Natural killer cell (primary cell): ENCODE results near the gene GSK3A. TPM values are rescaled to one million over a fixed set of nuclear protein-coding genes. Genes with fewer than 3 reads are reported as not detected.

Experiments
- ATAC-seq, 3 donors: fragments of 150-1000 bp in 2 of 3; fragments of 200-7000 bp in 1 of 3; cut with Tn5 transposase; 1 replicate in 1 of 3; 2 replicates in 2 of 3; pipeline ENCODE4 v1.10.0; 2021; ENCODE audit warnings: mild to moderate bottlenecking in 2 of 3, moderate library complexity in 2 of 3
- DNase-seq, 2 donors: peaks; one replicate each; pipeline versions ENCODE4 v3.0.0 to v3.0.0-alpha.2; 2013 to 2021; ENCODE audit warnings: mixed read lengths in 1 of 2
- H3K27ac ChIP-seq: one replicate; pipeline ENCODE4 v1.5.1; 2013; ENCODE audit warnings: mild to moderate bottlenecking, low read length
- H3K27me3 ChIP-seq: one replicate; pipeline ENCODE4 v1.6.1; 2013; ENCODE audit warnings: low read length; ENCODE audit not compliant: control insufficient read depth, insufficient read depth
- H3K36me3 ChIP-seq: one replicate; pipeline ENCODE4 v1.6.1; 2013; ENCODE audit warnings: low read length; ENCODE audit not compliant: control insufficient read depth, insufficient read depth
- H3K4me1 ChIP-seq: one replicate; pipeline ENCODE4 v1.6.1; 2013; ENCODE audit warnings: low read length; ENCODE audit not compliant: control insufficient read depth, insufficient read depth
- H3K4me3 ChIP-seq: one replicate; pipeline ENCODE4 v1.5.1; 2013; ENCODE audit warnings: low read length
- H3K9me3 ChIP-seq: one replicate; pipeline ENCODE4 v1.6.1; 2013; ENCODE audit warnings: low read length; ENCODE audit not compliant: control insufficient read depth, insufficient read depth
- H3K27ac Mint-ChIP-seq, 2 donors: one replicate each; pipeline ENCODE4 v1.8.0; 2022; ENCODE audit warnings: mild to moderate bottlenecking in 2 of 2, mixed read lengths in 2 of 2, moderate library complexity in 1 of 2
- H3K27me3 Mint-ChIP-seq, 2 donors: one replicate each; pipeline ENCODE4 v1.8.0; 2022; ENCODE audit warnings: low read depth in 2 of 2, mixed read lengths in 2 of 2
- H3K36me3 Mint-ChIP-seq: one replicate; pipeline ENCODE4 v1.8.0; 2022; ENCODE audit warnings: mixed read lengths
- H3K4me1 Mint-ChIP-seq, 2 donors: one replicate each; pipeline ENCODE4 v1.8.0; 2022; ENCODE audit warnings: mixed read lengths in 2 of 2
- H3K4me3 Mint-ChIP-seq: one replicate; pipeline ENCODE4 v1.8.0; 2022; ENCODE audit warnings: mild to moderate bottlenecking, moderate library complexity, mixed read lengths
- H3K9me3 Mint-ChIP-seq, 2 donors: one replicate each; pipeline ENCODE4 v1.8.0; 2022; ENCODE audit warnings: mixed read lengths in 2 of 2
- WGBS: methylation state at CpG from one replicate; pipeline ENCODE4 v1.1.7; 2013; ENCODE audit warnings: missing lambda C conversion rate; ENCODE audit not compliant: insufficient coverage; 5-methylcytosine and 5-hydroxymethylcytosine counted together
- intact Hi-C: fragments of 100-400 bp; cut with micrococcal nuclease; formaldehyde crosslinking; loops from one replicate; pipeline ENCODE4 v1.14.2; 2022
- total RNA-seq, 4 donors: library from RNA; stranded (reverse); fragments of 120-200 nt in 1 of 4; gene quantifications; one replicate each; pipeline versions ENCODE4 v1.2.3 to v1.2.4, GENCODE V29; 2013 to 2022
- TF ChIP-seq, protein P1 (sequence below): fragments of 200-600 bp; IDR thresholded peaks from one replicate; pipeline ENCODE4 v1.8.0; 2022; ENCODE audit warnings: antibody characterized with exemption

Gene GSK3A
- total RNA-seq, 3 donors from 2014 or later (not counting 1 experiment from before 2014, with no cell fraction given), result 42.5 to 52.1 (median 44.1) TPM

DNA sequence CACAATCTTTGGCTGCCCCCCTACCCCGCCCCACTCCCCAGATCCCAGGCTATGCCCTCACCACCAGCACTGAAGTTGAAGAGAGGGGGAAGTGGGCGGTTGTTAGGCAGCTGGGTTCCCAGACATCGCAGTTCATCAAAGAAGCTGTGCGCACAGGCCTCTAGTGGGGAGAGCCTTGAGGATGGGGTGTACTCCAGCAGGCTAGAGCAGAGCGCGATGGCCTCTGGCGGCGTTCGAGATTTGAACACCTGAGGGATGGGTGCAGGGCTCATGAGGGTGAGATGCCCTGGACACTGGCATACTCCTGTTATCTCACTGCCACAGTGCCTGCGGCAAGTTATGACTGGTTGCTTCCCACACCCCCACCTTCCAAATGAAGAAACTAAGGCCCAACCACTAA lies 10.0 kb downstream of the GSK3A start:
- H3K27me3 Mint-ChIP-seq, result no peaks in the 10 kb centered on the region
- Histone ChIP-seq H3K4me3 (no peak overlapping the region), H3K27ac (no peak overlapping the region), H3K27me3 (no peaks in the 10 kb centered on the region), H3K9me3 (no peaks in the 10 kb centered on the region), H3K36me3 (peaks cover 73% of the 10 kb centered on the region), H3K4me1 (no peaks in the 10 kb centered on the region)
- TF ChIP-seq, protein P1, sequence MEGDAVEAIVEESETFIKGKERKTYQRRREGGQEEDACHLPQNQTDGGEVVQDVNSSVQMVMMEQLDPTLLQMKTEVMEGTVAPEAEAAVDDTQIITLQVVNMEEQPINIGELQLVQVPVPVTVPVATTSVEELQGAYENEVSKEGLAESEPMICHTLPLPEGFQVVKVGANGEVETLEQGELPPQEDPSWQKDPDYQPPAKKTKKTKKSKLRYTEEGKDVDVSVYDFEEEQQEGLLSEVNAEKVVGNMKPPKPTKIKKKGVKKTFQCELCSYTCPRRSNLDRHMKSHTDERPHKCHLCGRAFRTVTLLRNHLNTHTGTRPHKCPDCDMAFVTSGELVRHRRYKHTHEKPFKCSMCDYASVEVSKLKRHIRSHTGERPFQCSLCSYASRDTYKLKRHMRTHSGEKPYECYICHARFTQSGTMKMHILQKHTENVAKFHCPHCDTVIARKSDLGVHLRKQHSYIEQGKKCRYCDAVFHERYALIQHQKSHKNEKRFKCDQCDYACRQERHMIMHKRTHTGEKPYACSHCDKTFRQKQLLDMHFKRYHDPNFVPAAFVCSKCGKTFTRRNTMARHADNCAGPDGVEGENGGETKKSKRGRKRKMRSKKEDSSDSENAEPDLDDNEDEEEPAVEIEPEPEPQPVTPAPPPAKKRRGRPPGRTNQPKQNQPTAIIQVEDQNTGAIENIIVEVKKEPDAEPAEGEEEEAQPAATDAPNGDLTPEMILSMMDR, result no peak
- H3K4me1 Mint-ChIP-seq, result peaks cover 15 to 32% of the 10 kb centered on the region in 2 donors
- no peaks in the 10 kb centered on the region for H3K9me3 Mint-ChIP-seq
- 95% methylated on average over 9 of the region's 10 CpGs for WGBS
- DNase-seq (no peak), ATAC-seq (no peak)
- no peak overlapping the region for H3K4me3 Mint-ChIP-seq
- intact Hi-C loops, result no loop called here
- H3K27ac Mint-ChIP-seq, result no peak overlapping the region
- no peaks in the 10 kb centered on the region for H3K36me3 Mint-ChIP-seq

DNA sequence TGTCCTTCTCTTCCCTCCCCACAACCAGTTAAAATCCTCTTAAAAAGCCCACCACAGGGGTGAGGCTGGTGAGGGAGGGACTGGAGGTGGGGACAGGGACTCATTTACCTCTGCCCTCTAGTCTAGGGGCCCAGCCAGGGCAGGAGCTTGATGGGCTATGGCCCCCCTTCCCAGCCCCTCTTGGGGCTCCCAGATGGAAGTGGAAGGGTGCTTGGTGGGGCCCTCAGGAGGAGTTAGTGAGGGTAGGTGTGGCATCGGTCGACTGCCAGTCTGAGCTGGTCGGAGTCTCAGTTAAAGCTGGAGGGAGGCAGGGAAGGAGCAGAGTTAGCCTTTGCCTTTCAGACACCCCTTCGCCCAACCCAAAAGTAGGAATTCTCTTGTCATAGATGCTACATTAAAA lies 11.8 kb downstream of the GSK3A start:
- Mint-ChIP-seq H3K27ac (peak overlapping the region; percentile 29 to 65), H3K4me1 (peaks cover 11 to 29% of the 10 kb centered on the region in 2 donors), H3K27me3 (no peaks in the 10 kb centered on the region), H3K4me3 (no peak overlapping the region), H3K9me3 (no peaks in the 10 kb centered on the region), H3K36me3 (no peaks in the 10 kb centered on the region)
- H3K4me3 ChIP-seq, result no peak overlapping the region
- ATAC-seq (no peak), DNase-seq (no peak)
- H3K36me3 ChIP-seq, result peaks cover 77% of the 10 kb centered on the region
- 91% methylated on average over 4 of the region's 4 CpGs for WGBS
- intact Hi-C loops, result no loop called here
- no peaks in the 10 kb centered on the region for H3K9me3 ChIP-seq
- H3K4me1 ChIP-seq, result no peaks in the 10 kb centered on the region
- no peak overlapping the region for H3K27ac ChIP-seq
- H3K27me3 ChIP-seq, result no peaks in the 10 kb centered on the region
- TF ChIP-seq, protein P1, result no peak

DNA sequence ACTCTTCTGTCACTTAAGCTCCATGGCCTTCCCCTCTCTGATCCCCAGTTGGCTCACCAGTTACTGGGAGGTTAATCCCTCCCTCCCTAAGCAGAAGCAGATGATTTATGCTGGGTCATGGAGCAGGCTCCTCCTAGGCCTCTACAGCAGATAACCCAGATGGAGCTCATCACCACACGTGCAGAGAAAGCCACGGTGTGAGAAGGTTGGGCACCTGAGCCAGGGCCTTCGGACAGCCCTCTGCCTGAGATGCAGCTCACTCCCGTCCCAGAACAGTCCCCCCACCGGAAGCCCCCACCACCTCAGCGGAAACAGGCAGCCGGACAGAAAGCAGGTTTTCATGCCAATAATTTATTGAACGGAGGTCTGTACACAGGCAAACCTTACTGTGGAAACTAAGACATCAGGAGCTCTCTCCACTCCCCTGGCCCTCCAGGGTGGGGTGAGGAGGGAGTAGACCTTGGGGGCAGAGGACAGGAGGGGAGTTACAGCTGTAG lies 12.5 kb downstream of the GSK3A start:
- H3K36me3 Mint-ChIP-seq, result no peaks in the 10 kb centered on the region
- no peaks in the 10 kb centered on the region for H3K27me3 Mint-ChIP-seq
- Histone ChIP-seq H3K4me1 (no peaks in the 10 kb centered on the region), H3K27ac (no peak overlapping the region), H3K9me3 (no peaks in the 10 kb centered on the region), H3K36me3 (peaks cover 78% of the 10 kb centered on the region), H3K27me3 (no peaks in the 10 kb centered on the region), H3K4me3 (no peak overlapping the region)
- peak overlapping the region; percentile 65 to 67 for H3K27ac Mint-ChIP-seq
- peaks cover 7 to 29% of the 10 kb centered on the region in 2 donors for H3K4me1 Mint-ChIP-seq
- H3K4me3 Mint-ChIP-seq, result no peak overlapping the region
- intact Hi-C loops, result no loop called here
- WGBS, result 76% methylated on average over 8 of the region's 8 CpGs
- no peaks in the 10 kb centered on the region for H3K9me3 Mint-ChIP-seq
- ATAC-seq (no peak), DNase-seq (no peak)
- TF ChIP-seq, protein P1, result no peak

DNA sequence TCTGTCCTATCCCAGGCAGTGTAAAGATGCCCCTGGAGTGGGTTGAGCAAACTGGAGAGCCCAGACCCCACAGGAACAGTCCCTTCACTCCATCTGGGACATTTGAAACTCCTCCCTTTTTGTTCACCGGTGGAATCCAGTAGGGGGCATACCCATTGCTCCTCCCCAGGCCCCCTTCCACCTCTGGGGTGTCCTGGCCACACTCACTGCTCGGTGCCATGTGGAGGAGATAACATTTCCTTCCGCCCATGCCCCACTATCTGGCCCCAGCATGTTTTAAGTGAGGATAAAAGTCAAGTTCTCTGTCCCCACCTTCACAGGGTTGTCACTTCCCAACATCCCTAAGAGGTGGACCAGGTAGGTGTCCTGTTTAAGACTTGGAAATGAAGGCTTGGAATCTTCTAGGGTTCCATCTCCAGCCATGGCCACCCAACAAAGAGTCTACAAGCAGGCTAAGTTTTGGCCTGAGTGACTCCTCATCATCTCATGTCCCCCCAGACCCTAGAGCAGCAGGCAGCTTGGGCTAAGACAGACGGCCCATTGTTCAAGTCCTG lies 13.0 kb downstream of the GSK3A start:
- peaks cover 79% of the 10 kb centered on the region for H3K36me3 ChIP-seq
- no peak overlapping the region for H3K4me3 Mint-ChIP-seq
- ATAC-seq (peak in 1 of 3 donors; percentile 31), DNase-seq (no peak)
- WGBS, result 76% methylated on average over 2 of the region's 4 CpGs
- H3K27me3 ChIP-seq, result no peaks in the 10 kb centered on the region
- no peak overlapping the region for H3K27ac ChIP-seq
- H3K27ac Mint-ChIP-seq, result peak overlapping the region; percentile 65 to 67
- peaks cover 7 to 29% of the 10 kb centered on the region in 2 donors for H3K4me1 Mint-ChIP-seq
- H3K36me3 Mint-ChIP-seq, result no peaks in the 10 kb centered on the region
- intact Hi-C loops, result no loop called here
- no peaks in the 10 kb centered on the region for H3K27me3 Mint-ChIP-seq
- H3K9me3 ChIP-seq, result no peaks in the 10 kb centered on the region
- TF ChIP-seq, protein P1, result no peak
- H3K9me3 Mint-ChIP-seq, result no peaks in the 10 kb centered on the region
- no peaks in the 10 kb centered on the region for H3K4me1 ChIP-seq
- H3K4me3 ChIP-seq, result no peak overlapping the region
